OCI-LY7 (cell line): ENCODE results near the gene HAGHL. TPM values are rescaled to one million over a fixed set of nuclear protein-coding genes. Genes with fewer than 3 reads are reported as not detected.

Experiments
- BruUV-seq: library from RNA; stranded (reverse); fragments of 400-500 nt; replicated peaks from 2 replicates; lab custom pipeline; 2021; lab: Mats Ljungman, UMichigan
- CTCF ChIA-PET: fragments of 300-600 bp; sonication (Branson Sonifier 250); formaldehyde crosslinking; loops from one replicate; lab custom pipeline; 2022; ENCODE audit warnings: antibody characterized with exemption; ENCODE audit not compliant: unreplicated experiment; lab: Charles Lee
- POLR2A ChIA-PET: fragments of 300-600 bp; sonication (Branson Sonifier 250); formaldehyde crosslinking; loops from one replicate; lab custom pipeline; 2022; ENCODE audit warnings: antibody characterized with exemption; lab: Charles Lee
- DNase-seq: peaks from one replicate; pipeline ENCODE4 v3.0.0-alpha.2; 2015; ENCODE audit warnings: low spot score
- H2AFZ ChIP-seq: fragments of 200-600 bp; sonication (generic), shearing (Covaris generic); 2 replicates; pipeline ENCODE4 v1.6.1; 2014; ENCODE audit warnings: mild to moderate bottlenecking, antibody characterized with exemption, low read length, moderate library complexity
- H3K27ac ChIP-seq: fragments of 200-600 bp; sonication (generic); 2 replicates; pipeline ENCODE4 v1.5.1; 2014; ENCODE audit warnings: mixed run types, low read depth, mild to moderate bottlenecking, moderate library complexity, low read length, inconsistent platforms; ENCODE audit not compliant: poor library complexity, severe bottlenecking
- H3K36me3 ChIP-seq: fragments of 200-600 bp; sonication (generic); 2 replicates; pipeline ENCODE4 v1.6.1; 2014; ENCODE audit warnings: mild to moderate bottlenecking, antibody characterized with exemption, low read length, moderate library complexity, mixed read lengths; ENCODE audit not compliant: insufficient read depth
- H3K4me1 ChIP-seq: fragments of 200-600 bp; sonication (generic); 2 replicates; pipeline ENCODE4 v1.5.1; 2014; ENCODE audit warnings: mild to moderate bottlenecking, low read length; ENCODE audit not compliant: insufficient read depth, poor library complexity, severe bottlenecking
- H3K4me2 ChIP-seq: fragments of 200-600 bp; sonication (generic); 2 replicates; pipeline ENCODE4 v1.6.1; 2014; ENCODE audit warnings: mild to moderate bottlenecking, low read length
- H3K4me3 ChIP-seq: fragments of 200-600 bp; sonication (generic); 2 replicates; pipeline ENCODE4 v1.5.1; 2014; ENCODE audit warnings: mild to moderate bottlenecking, low read depth, low read length; ENCODE audit not compliant: poor library complexity, severe bottlenecking
- H3K79me2 ChIP-seq: fragments of 200-600 bp; sonication (generic); 2 replicates; pipeline ENCODE4 v1.6.1; 2016; ENCODE audit warnings: low read depth, mild to moderate bottlenecking, low read length, moderate library complexity, mixed read lengths; ENCODE audit not compliant: insufficient read depth
- H3K9me2 ChIP-seq: fragments of 200-600 bp; sonication (generic); 2 replicates; pipeline ENCODE4 v1.6.1; 2016; ENCODE audit warnings: mild to moderate bottlenecking, low read length, mixed read lengths; ENCODE audit not compliant: insufficient read depth
- H3K9me3 ChIP-seq: fragments of 200-600 bp; sonication (generic); 2 replicates; pipeline ENCODE4 v1.6.1; 2014; ENCODE audit warnings: mild to moderate bottlenecking, mixed run types, low read length, mixed read lengths
- H4K20me1 ChIP-seq: fragments of 200-600 bp; sonication (generic); 2 replicates; pipeline ENCODE4 v1.6.1; 2014; ENCODE audit warnings: mild to moderate bottlenecking, antibody characterized with exemption, low read length, moderate library complexity, mixed read lengths; ENCODE audit not compliant: insufficient read depth
- EZH2phosphoT487 ChIP-seq: fragments of 200-600 bp; sonication (generic); IDR thresholded peaks from 2 replicates; pipeline ENCODE4 v1.6.1; 2018; ENCODE audit warnings: low read depth, borderline replicate concordance, mild to moderate bottlenecking, mixed run types, antibody characterized with exemption, low read length, moderate library complexity, mixed read lengths
- intact Hi-C: fragments of 100-400 bp; cut with micrococcal nuclease; formaldehyde crosslinking; loops from one replicate; pipeline ENCODE4 v1.10.0; 2022; ENCODE audit not compliant: unreplicated experiment
- total RNA-seq, 2 experiments: library from RNA; depleted of rRNA in 1 of 2; stranded (reverse); fragments of >200 nt in 1 of 2; shearing (Covaris generic) in 1 of 2; gene quantifications; 2 replicates each; pipeline ENCODE4 v1.2.3, GENCODE V29; 2014 to 2022
- TF ChIP-seq, protein P1 (sequence below): fragments of 200-600 bp; sonication (generic); conservative IDR thresholded peaks from 2 replicates; pipeline ENCODE4 v1.5.1; 2014; ENCODE audit warnings: mild to moderate bottlenecking, antibody characterized with exemption, low read length, moderate library complexity, mixed read lengths

Gene HAGHL
- total RNA-seq, 2 experiments from 2014 or later = 30.8 to 57.9 TPM

DNA sequence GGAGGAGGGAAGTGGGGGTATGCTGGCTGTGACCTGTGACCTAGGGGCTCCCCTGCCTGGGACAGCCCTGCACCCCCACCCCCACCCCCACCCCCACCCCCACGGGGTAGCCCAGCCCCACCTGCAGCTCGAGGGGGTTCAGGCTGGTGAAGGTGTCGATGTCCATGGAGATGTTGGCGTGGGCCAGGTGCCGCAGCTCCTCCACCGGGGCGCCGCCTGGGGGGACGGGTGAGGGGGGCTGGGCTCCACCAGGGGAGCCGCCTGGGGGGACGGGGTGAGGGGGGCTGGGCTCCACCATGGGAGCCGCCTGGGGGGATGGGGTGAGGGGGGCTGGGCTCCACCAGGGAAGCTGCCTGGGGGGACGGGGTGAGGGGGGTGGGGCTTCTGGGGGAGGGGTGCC, 43.5 kb downstream of the HAGHL start:
- DNase-seq = no peak
- Histone ChIP-seq H2AFZ (no peak overlapping the region), H3K36me3 (no peaks in the 10 kb centered on the region), H3K79me2 (no peaks in the 10 kb centered on the region), H3K4me1 (no peaks in the 10 kb centered on the region), H3K27ac (no peak overlapping the region), H4K20me1 (no peaks in the 10 kb centered on the region), H3K9me2 (no peaks in the 10 kb centered on the region), H3K4me2 (no peak overlapping the region), H3K9me3 (no peaks in the 10 kb centered on the region), H3K4me3 (no peak overlapping the region)
- POLR2A ChIA-PET = no interaction called here
- CTCF ChIA-PET = no interaction called here
- no TSS peak for BruUV-seq
- intact Hi-C loops = no loop called here
- TF ChIP-seq EZH2phosphoT487 = no peak
- TF ChIP-seq, protein P1, sequence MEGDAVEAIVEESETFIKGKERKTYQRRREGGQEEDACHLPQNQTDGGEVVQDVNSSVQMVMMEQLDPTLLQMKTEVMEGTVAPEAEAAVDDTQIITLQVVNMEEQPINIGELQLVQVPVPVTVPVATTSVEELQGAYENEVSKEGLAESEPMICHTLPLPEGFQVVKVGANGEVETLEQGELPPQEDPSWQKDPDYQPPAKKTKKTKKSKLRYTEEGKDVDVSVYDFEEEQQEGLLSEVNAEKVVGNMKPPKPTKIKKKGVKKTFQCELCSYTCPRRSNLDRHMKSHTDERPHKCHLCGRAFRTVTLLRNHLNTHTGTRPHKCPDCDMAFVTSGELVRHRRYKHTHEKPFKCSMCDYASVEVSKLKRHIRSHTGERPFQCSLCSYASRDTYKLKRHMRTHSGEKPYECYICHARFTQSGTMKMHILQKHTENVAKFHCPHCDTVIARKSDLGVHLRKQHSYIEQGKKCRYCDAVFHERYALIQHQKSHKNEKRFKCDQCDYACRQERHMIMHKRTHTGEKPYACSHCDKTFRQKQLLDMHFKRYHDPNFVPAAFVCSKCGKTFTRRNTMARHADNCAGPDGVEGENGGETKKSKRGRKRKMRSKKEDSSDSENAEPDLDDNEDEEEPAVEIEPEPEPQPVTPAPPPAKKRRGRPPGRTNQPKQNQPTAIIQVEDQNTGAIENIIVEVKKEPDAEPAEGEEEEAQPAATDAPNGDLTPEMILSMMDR = no peak

DNA sequence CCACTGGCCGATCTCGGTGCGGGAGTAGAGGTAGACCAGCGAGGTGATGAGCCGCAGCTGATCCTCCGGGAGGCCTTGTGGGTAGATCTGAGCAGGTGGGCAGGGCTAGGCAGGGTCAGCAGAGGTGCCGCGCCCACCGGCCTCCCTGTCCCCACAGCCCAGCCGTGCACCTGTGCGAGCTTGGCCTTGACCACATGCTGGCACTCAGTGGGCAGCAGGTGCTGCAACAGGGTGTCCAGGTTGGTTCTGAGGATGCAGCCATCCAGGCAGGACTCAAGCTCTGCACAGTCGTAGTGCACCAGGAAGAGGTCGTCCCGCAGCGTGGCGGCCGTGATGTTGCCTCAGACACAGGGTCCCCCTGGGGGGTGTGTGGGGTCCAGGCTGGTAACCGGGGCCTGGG, 46.1 kb downstream of the HAGHL start:
- Histone ChIP-seq H3K9me2 (no peaks in the 10 kb centered on the region), H3K4me2 (no peak overlapping the region), H3K79me2 (no peaks in the 10 kb centered on the region), H3K36me3 (no peaks in the 10 kb centered on the region), H3K9me3 (no peaks in the 10 kb centered on the region), H4K20me1 (no peaks in the 10 kb centered on the region), H3K4me3 (no peak overlapping the region), H3K27ac (no peak overlapping the region), H3K4me1 (no peaks in the 10 kb centered on the region), H2AFZ (no peak overlapping the region)
- no TSS peak for BruUV-seq
- no peak for DNase-seq
- intact Hi-C loops = no loop called here
- ChIA-PET POLR2A (interaction anchor here (0.6 to 0.7 kb wide), 2 partner anchors 10 to 58 kb away, joined by 4 to 6 read pairs; partner anchors contain the start of gene METRN), CTCF (no interaction called here)
- TF ChIP-seq, protein P1 = no peak
- no peak for TF ChIP-seq EZH2phosphoT487

GRCh38 chr16:774086-775001, 47.4 kb downstream of the HAGHL start:
- Histone ChIP-seq H3K9me2 (no peaks in the 10 kb centered on the region), H3K4me2 (no peak overlapping the region), H3K36me3 (no peaks in the 10 kb centered on the region), H2AFZ (no peak overlapping the region), H3K4me3 (no peak overlapping the region), H3K79me2 (no peaks in the 10 kb centered on the region), H3K4me1 (no peaks in the 10 kb centered on the region), H3K9me3 (no peaks in the 10 kb centered on the region), H3K27ac (no peak overlapping the region), H4K20me1 (no peaks in the 10 kb centered on the region)
- intact Hi-C loops = no loop called here
- no peak for DNase-seq
- POLR2A ChIA-PET = interaction anchor here (0.7 kb wide), 1 partner anchor 326 kb away, joined by 3 read pairs; no protein-coding TSS in a partner anchor
- no TSS peak for BruUV-seq
- no peak for TF ChIP-seq EZH2phosphoT487
- TF ChIP-seq, protein P1 = no peak
- CTCF ChIA-PET = no interaction called here
